KOPT-K1 (cell line): ENCODE measurements around the gene RGL3.
A peak's percentile ranks its signal among the peaks of the same experiment; 100 is the strongest.
"Not testable (repeated sequence)": the region's sequence is repeated elsewhere in the genome, so short reads cannot be mapped to it uniquely, and the experiment has no call there.

Experiments
- H3K27ac ChIP-seq: fragments of 200-600 bp; sonication (generic); 2 replicates; pipeline ENCODE4 v1.5.1; 2016; ENCODE audit warnings: antibody characterized with exemption, mild to moderate bottlenecking, low read depth, low read length; ENCODE audit not compliant: poor library complexity, severe bottlenecking
- H3K36me3 ChIP-seq: fragments of 200-600 bp; sonication (generic); 2 replicates; pipeline ENCODE4 v1.5.1; 2017; ENCODE audit warnings: antibody characterized with exemption, mild to moderate bottlenecking, low read length, moderate library complexity; ENCODE audit not compliant: insufficient read depth
- H3K9me3 ChIP-seq: fragments of 200-600 bp; sonication (generic); 2 replicates; pipeline ENCODE4 v1.5.1; 2017; ENCODE audit warnings: antibody characterized with exemption, low read length, mild to moderate bottlenecking; ENCODE audit not compliant: insufficient read depth, poor library complexity, severe bottlenecking

The RGL3 gene

GRCh38 chr19:11355160-11356073, 63.7 kb downstream of the RGL3 start, which contains the start of gene PLPPR2:
TSS of gene PLPPR2 (plus strand) at chr19:11355432. CDS start at chr19:11357674, 2,242 bp downstream.
- no peaks in the 10 kb centered on the region for H3K36me3 ChIP-seq
- no peak within 1 kb of the TSS for H3K27ac ChIP-seq
- no peaks in the 10 kb centered on the region for H3K9me3 ChIP-seq

GRCh38 chr19:11354102-11354501, 65.0 kb downstream of the RGL3 start:
- not testable (repeated sequence) for H3K27ac ChIP-seq, H3K36me3 ChIP-seq, H3K9me3 ChIP-seq

GRCh38 chr19:11349171-11349570, 69.9 kb downstream of the RGL3 start:
- Histone ChIP-seq H3K9me3 (peaks cover 8% of the 10 kb centered on the region), H3K36me3 (no peaks in the 10 kb centered on the region), H3K27ac (no peak overlapping the region)

- no peaks in the 10 kb centered on the region for H3K36me3 ChIP-seq
- no peak overlapping the region for H3K27ac ChIP-seq
- peaks cover 8% of the 10 kb centered on the region for H3K9me3 ChIP-seq
Observed at GRCh38 chr19:11347546-11348039, 71.5 kb downstream of the RGL3 start.

- Histone ChIP-seq H3K27ac (peak within 1 kb of the TSS; percentile 50), H3K36me3 (no peaks in the 10 kb centered on the region), H3K9me3 (peaks cover 8% of the 10 kb centered on the region)
Observed at GRCh38 chr19:11346104-11346940, 72.8 kb downstream of the RGL3 start, which contains the start of the genes CCDC159 and TMEM205. TSS of gene CCDC159 (plus strand) at chr19:11346519. CDS start at chr19:11346607, 88 bp downstream. TSS of gene TMEM205 (minus strand) at chr19:11346268. CDS start at chr19:11345619, 649 bp downstream.

GRCh38 chr19:11345122-11345803, 73.9 kb downstream of the RGL3 start:
- peaks cover 8% of the 10 kb centered on the region for H3K9me3 ChIP-seq
- H3K27ac ChIP-seq = peak overlapping the region; percentile 50
- no peaks in the 10 kb centered on the region for H3K36me3 ChIP-seq
